Keratinocyte (primary cell): ENCODE measurements around the gene PCDHB6. TPM values are rescaled to one million over a fixed set of nuclear protein-coding genes. Genes with fewer than 3 reads are reported as not detected.

Experiments used
- DNase-seq: peaks from one replicate; pipeline ENCODE4 v3.0.0-alpha.2; 2011; ENCODE audit warnings: low read depth, missing footprints, low spot score
- FAIRE-seq: peaks from 2 replicates; lab custom pipeline; 2011; peaks lifted over from hg19 to GRCh38; lab: Jason Lieb, UNC
- H2AFZ ChIP-seq: 2 replicates; pipeline ENCODE4 v1.6.0; 2012; ENCODE audit warnings: low read length, control low read depth, inconsistent platforms; ENCODE audit not compliant: control insufficient read depth
- H3K27ac ChIP-seq: 2 replicates; pipeline ENCODE4 v1.5.1; 2011; ENCODE audit warnings: low read length; ENCODE audit not compliant: control insufficient read depth, insufficient read depth
- H3K27me3 ChIP-seq: 3 replicates; pipeline ENCODE4 v1.6.0; 2011; ENCODE audit warnings: low read length; ENCODE audit not compliant: control insufficient read depth, insufficient read depth; ENCODE audit errors: extremely low read depth
- H3K36me3 ChIP-seq, 2 experiments: 2 replicates in 1 of 2; 3 replicates in 1 of 2; pipeline ENCODE4 v1.5.1; 2011; ENCODE audit warnings: low read length in 2 of 2, mild to moderate bottlenecking in 1 of 2; ENCODE audit not compliant: control insufficient read depth in 2 of 2, insufficient read depth in 2 of 2; ENCODE audit errors: extremely low read depth in 1 of 2
- H3K4me1 ChIP-seq: 3 replicates; pipeline ENCODE4 v1.5.1; 2011; ENCODE audit warnings: low read length; ENCODE audit not compliant: control insufficient read depth, insufficient read depth; ENCODE audit errors: extremely low read depth
- H3K4me2 ChIP-seq: 3 replicates; pipeline ENCODE4 v1.6.0; 2011; ENCODE audit warnings: low read depth, low read length; ENCODE audit not compliant: control insufficient read depth, insufficient read depth; ENCODE audit errors: extremely low read depth
- H3K4me3 ChIP-seq, 3 experiments: fragments of 200-600 bp in 1 of 3; sonication (generic) in 1 of 3; 2 replicates in 2 of 3; 3 replicates in 1 of 3; pipeline ENCODE4 v1.5.1; 2011 to 2016; ENCODE audit warnings: low read length in 3 of 3, mild to moderate bottlenecking in 3 of 3, control low read depth in 2 of 3, inconsistent platforms in 1 of 3, low read depth in 1 of 3, mixed read lengths in 1 of 3, mixed run types in 1 of 3, moderate library complexity in 1 of 3; ENCODE audit not compliant: control insufficient read depth in 2 of 3, insufficient read depth in 2 of 3; ENCODE audit errors: extremely low read depth in 1 of 3
- H3K79me2 ChIP-seq: 2 replicates; pipeline ENCODE4 v1.6.0; 2012; ENCODE audit warnings: low read length; ENCODE audit not compliant: control insufficient read depth, insufficient read depth
- H3K9ac ChIP-seq: 3 replicates; pipeline ENCODE4 v1.6.0; 2011; ENCODE audit warnings: low read length; ENCODE audit not compliant: control insufficient read depth, insufficient read depth; ENCODE audit errors: extremely low read depth
- H3K9me1 ChIP-seq: 3 replicates; pipeline ENCODE4 v1.6.0; 2011; ENCODE audit warnings: low read length; ENCODE audit not compliant: control insufficient read depth, insufficient read depth; ENCODE audit errors: extremely low read depth
- H3K9me3 ChIP-seq: 2 replicates; pipeline ENCODE4 v1.5.1; 2012; ENCODE audit warnings: low read depth, low read length; ENCODE audit not compliant: control insufficient read depth
- H4K20me1 ChIP-seq: 3 replicates; pipeline ENCODE4 v1.6.0; 2011; ENCODE audit warnings: low read length; ENCODE audit not compliant: control insufficient read depth, insufficient read depth; ENCODE audit errors: extremely low read depth
- EZH2 ChIP-seq: IDR thresholded peaks from one replicate; pipeline ENCODE4 v1.6.1; 2012; ENCODE audit warnings: inconsistent platforms, mild to moderate bottlenecking, low read length, moderate library complexity
- dilution Hi-C: fragments of 300-500 bp; cut with MboI; formaldehyde crosslinking; loops from one replicate; pipeline ENCODE4 v1.7.0; 2020; ENCODE audit warnings: low sequenced_read_pairs; ENCODE audit not compliant: extremely low pct_ligation_motif_present
- polyA plus RNA-seq, 5 experiments: library from polyadenylated mRNA; depleted of rRNA in 3 of 5; stranded (reverse) in 3 of 5; stranded (forward) in 1 of 5; unstranded in 1 of 5; fragments of >200 nt; gene quantifications; 1 replicate in 1 of 5; 2 replicates in 3 of 5; 3 replicates in 1 of 5; pipeline versions ENCODE4 v1.2.1 to v1.2.3, GENCODE V29; 2011 to 2012; ENCODE audit warnings: missing spikeins in 2 of 5, low read depth in 1 of 5, low replicate concordance in 1 of 5
- TF ChIP-seq, protein P1 (sequence below), 3 experiments: IDR thresholded peaks in 1 of 3; conservative IDR thresholded peaks in 1 of 3; optimal IDR thresholded peaks in 1 of 3; 2 replicates in 2 of 3; 3 replicates in 1 of 3; pipeline versions ENCODE3 to v1.5.1; 2011; ENCODE audit warnings: low read length in 3 of 3, mild to moderate bottlenecking in 3 of 3, moderate library complexity in 2 of 3, control low read depth in 1 of 3, inconsistent platforms in 1 of 3; ENCODE audit not compliant: insufficient read depth in 2 of 3; ENCODE audit errors: extremely low read depth in 1 of 3

The PCDHB6 gene
- polyA plus RNA-seq, 1 donor (not counting 4 experiments of a cell fraction or from before 2014, with no cell fraction given): 0.03 TPM

DNA sequence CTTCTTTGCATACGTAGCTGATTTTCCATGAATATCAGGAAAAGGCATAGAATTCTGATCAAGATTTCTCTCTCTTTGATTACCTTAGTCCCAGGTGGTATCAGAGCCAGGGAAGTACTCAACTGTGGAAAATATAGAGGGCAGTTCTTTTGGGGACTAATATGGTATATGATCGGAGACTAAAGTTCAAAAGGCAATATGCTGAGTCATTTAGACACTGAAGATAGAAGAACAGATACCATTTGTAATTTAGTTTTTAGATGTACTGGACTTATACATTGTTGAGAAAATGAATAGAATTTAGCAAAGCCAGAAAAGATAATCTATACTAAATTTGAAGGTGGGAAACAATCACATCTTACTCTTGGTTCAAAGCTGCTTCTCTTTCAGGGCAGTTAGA lies 44.5 kb upstream of the PCDHB6 start:
- H3K27me3 ChIP-seq: no peaks in the 10 kb centered on the region
- H3K4me2 ChIP-seq: no peak overlapping the region
- DNase-seq (no peak), FAIRE-seq (no peak)
- no peak overlapping the region for H3K27ac ChIP-seq
- no peaks in the 10 kb centered on the region for H3K36me3 ChIP-seq
- TF ChIP-seq, protein P1, sequence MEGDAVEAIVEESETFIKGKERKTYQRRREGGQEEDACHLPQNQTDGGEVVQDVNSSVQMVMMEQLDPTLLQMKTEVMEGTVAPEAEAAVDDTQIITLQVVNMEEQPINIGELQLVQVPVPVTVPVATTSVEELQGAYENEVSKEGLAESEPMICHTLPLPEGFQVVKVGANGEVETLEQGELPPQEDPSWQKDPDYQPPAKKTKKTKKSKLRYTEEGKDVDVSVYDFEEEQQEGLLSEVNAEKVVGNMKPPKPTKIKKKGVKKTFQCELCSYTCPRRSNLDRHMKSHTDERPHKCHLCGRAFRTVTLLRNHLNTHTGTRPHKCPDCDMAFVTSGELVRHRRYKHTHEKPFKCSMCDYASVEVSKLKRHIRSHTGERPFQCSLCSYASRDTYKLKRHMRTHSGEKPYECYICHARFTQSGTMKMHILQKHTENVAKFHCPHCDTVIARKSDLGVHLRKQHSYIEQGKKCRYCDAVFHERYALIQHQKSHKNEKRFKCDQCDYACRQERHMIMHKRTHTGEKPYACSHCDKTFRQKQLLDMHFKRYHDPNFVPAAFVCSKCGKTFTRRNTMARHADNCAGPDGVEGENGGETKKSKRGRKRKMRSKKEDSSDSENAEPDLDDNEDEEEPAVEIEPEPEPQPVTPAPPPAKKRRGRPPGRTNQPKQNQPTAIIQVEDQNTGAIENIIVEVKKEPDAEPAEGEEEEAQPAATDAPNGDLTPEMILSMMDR (optimal IDR thresholded peaks at IDR 0.05 in 1 of 3, IDR thresholded peaks at IDR 0.05 in 1 of 3, conservative IDR thresholded peaks at IDR 0.05 in 1 of 3; ENCODE audit: extremely low read depth in 1 of 3, insufficient read depth in 2 of 3, low read length in 3 of 3): no peak
- no peak for TF ChIP-seq EZH2
- no peaks in the 10 kb centered on the region for H3K9me3 ChIP-seq
- no peaks in the 10 kb centered on the region for H3K79me2 ChIP-seq
- no peaks in the 10 kb centered on the region for H4K20me1 ChIP-seq
- H2AFZ ChIP-seq: no peak overlapping the region
- no peak overlapping the region for H3K9ac ChIP-seq
- dilution Hi-C loops: no loop called here
- H3K4me1 ChIP-seq: no peaks in the 10 kb centered on the region
- no peak overlapping the region for H3K4me3 ChIP-seq
- H3K9me1 ChIP-seq: no peaks in the 10 kb centered on the region

DNA sequence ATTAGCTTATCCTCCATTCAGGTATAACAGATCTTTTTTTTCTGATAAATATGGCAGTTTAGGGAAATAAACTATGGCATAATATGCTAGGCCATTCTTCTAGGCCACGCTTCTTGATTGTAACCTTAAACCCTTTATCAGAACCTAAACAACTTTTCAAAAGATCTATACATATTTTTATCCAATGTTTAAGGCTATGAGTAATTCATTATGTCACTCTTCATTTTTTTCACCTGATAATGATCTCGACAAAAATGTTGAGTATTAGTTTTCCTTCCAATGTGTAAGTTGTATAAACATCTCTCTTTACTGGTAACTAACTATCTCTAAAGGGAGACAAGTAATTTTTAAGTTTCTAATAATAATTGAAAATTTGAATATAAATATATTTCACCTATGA lies 30.6 kb upstream of the PCDHB6 start:
- no peaks in the 10 kb centered on the region for H3K36me3 ChIP-seq
- H4K20me1 ChIP-seq: no peaks in the 10 kb centered on the region
- H3K9me3 ChIP-seq: no peaks in the 10 kb centered on the region
- H3K27me3 ChIP-seq: no peaks in the 10 kb centered on the region
- dilution Hi-C loops: no loop called here
- no peak overlapping the region for H3K4me3 ChIP-seq
- H3K79me2 ChIP-seq: no peaks in the 10 kb centered on the region
- no peaks in the 10 kb centered on the region for H3K9me1 ChIP-seq
- H3K9ac ChIP-seq: no peak overlapping the region
- H3K4me2 ChIP-seq: no peak overlapping the region
- H2AFZ ChIP-seq: no peak overlapping the region
- no peaks in the 10 kb centered on the region for H3K4me1 ChIP-seq
- no peak for FAIRE-seq
- no peak overlapping the region for H3K27ac ChIP-seq
- TF ChIP-seq, protein P1 (optimal IDR thresholded peaks at IDR 0.05 in 1 of 3, IDR thresholded peaks at IDR 0.05 in 1 of 3, conservative IDR thresholded peaks at IDR 0.05 in 1 of 3; ENCODE audit: extremely low read depth in 1 of 3, insufficient read depth in 2 of 3, low read length in 3 of 3): no peak
- TF ChIP-seq EZH2: no peak
- DNase-seq: no peak
